Activated CD8-positive, alpha-beta T cell treated with anti-CD3 and anti-CD28 coated beads for 36 hours (primary cell): Measurements from ENCODE around the gene RXRB. TPM values are rescaled to one million over a fixed set of nuclear protein-coding genes. Genes with fewer than 3 reads are reported as not detected.

Source experiments
- ATAC-seq: fragments of 200-7000 bp; cut with Tn5 transposase; one replicate; pipeline ENCODE4 v1.10.0; 2021; ENCODE audit warnings: mild to moderate bottlenecking, moderate library complexity
- CTCF ChIA-PET: fragments of 350-600 bp; sonication (Branson Sonifier 250); formaldehyde crosslinking; loops from one replicate; lab custom pipeline; 2021; ENCODE audit warnings: antibody characterized with exemption; lab: Charles Lee
- POLR2A ChIA-PET: fragments of 350-600 bp; sonication (Branson Sonifier 250); formaldehyde crosslinking; loops from one replicate; lab custom pipeline; 2021; ENCODE audit warnings: antibody characterized with exemption; lab: Charles Lee
- DNase-seq: peaks from one replicate; pipeline ENCODE4 v3.0.0-alpha.2; 2020
- H3K27ac Mint-ChIP-seq: one replicate; pipeline ENCODE4 v1.8.0; 2021; ENCODE audit warnings: mild to moderate bottlenecking, mixed read lengths
- H3K27me3 Mint-ChIP-seq: one replicate; pipeline ENCODE4 v1.8.0; 2021; ENCODE audit warnings: mixed read lengths
- H3K36me3 Mint-ChIP-seq: one replicate; pipeline ENCODE4 v1.8.0; 2021; ENCODE audit warnings: low read depth, mixed read lengths
- H3K4me1 Mint-ChIP-seq: one replicate; pipeline ENCODE4 v1.8.0; 2021; ENCODE audit warnings: low read depth, mixed read lengths
- H3K4me3 Mint-ChIP-seq: one replicate; pipeline ENCODE4 v1.8.0; 2021; ENCODE audit warnings: mild to moderate bottlenecking, moderate library complexity, mixed read lengths
- H3K9me3 Mint-ChIP-seq: one replicate; pipeline ENCODE4 v1.8.0; 2021; ENCODE audit warnings: mixed read lengths
- intact Hi-C: fragments of 100-400 bp; cut with micrococcal nuclease; formaldehyde crosslinking; loops from one replicate; pipeline ENCODE4 v1.10.0; 2022
- total RNA-seq, 2 experiments: library from RNA; stranded (reverse); gene quantifications; one replicate each; pipeline ENCODE4 v1.2.3, GENCODE V29; 2021
- TF ChIP-seq, protein P1 (sequence below): fragments of 200-600 bp; IDR thresholded peaks from one replicate; pipeline ENCODE4 v1.8.0; 2022; ENCODE audit warnings: antibody characterized with exemption, mild to moderate bottlenecking

The RXRB gene
- total RNA-seq, 2 experiments from 2014 or later = 41.2 to 41.9 TPM

DNA sequence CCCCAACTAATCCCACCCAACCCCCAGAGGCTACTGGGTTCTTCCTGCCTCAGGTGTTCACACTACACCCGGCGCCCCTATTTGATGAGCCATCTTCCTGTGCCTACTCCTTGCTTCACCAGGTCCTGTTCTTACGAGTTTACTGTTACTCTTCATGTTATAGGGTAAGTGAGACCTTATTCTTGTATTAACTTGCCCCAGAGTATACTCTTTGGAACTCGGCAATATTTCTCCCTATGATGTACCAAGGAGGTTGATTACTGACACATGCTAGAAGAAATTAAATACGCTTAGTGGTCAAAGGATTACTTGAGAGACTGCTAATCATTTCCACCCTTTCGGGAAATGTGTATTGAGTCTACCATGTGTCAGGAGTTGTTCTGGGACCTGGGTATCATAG is 16.8 kb upstream of the RXRB start:
- TF ChIP-seq, protein P1, sequence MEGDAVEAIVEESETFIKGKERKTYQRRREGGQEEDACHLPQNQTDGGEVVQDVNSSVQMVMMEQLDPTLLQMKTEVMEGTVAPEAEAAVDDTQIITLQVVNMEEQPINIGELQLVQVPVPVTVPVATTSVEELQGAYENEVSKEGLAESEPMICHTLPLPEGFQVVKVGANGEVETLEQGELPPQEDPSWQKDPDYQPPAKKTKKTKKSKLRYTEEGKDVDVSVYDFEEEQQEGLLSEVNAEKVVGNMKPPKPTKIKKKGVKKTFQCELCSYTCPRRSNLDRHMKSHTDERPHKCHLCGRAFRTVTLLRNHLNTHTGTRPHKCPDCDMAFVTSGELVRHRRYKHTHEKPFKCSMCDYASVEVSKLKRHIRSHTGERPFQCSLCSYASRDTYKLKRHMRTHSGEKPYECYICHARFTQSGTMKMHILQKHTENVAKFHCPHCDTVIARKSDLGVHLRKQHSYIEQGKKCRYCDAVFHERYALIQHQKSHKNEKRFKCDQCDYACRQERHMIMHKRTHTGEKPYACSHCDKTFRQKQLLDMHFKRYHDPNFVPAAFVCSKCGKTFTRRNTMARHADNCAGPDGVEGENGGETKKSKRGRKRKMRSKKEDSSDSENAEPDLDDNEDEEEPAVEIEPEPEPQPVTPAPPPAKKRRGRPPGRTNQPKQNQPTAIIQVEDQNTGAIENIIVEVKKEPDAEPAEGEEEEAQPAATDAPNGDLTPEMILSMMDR = no peak
- intact Hi-C loops = no loop called here
- Mint-ChIP-seq H3K9me3 (no peaks in the 10 kb centered on the region), H3K36me3 (no peaks in the 10 kb centered on the region), H3K27me3 (no peaks in the 10 kb centered on the region), H3K4me3 (no peak overlapping the region), H3K27ac (no peak overlapping the region), H3K4me1 (peaks cover 50% of the 10 kb centered on the region)
- no peak for DNase-seq
- ChIA-PET POLR2A (interaction anchor here (1.0 kb wide), 1 partner anchor 9 kb away, joined by 5 read pairs; the partner anchor contains the start of gene RING1), CTCF (interaction anchor here (1.0 to 1.1 kb wide), 2 partner anchors 19 to 31 kb away, joined by 4 to 7 read pairs; no protein-coding TSS in a partner anchor)
- ATAC-seq = no peak

DNA sequence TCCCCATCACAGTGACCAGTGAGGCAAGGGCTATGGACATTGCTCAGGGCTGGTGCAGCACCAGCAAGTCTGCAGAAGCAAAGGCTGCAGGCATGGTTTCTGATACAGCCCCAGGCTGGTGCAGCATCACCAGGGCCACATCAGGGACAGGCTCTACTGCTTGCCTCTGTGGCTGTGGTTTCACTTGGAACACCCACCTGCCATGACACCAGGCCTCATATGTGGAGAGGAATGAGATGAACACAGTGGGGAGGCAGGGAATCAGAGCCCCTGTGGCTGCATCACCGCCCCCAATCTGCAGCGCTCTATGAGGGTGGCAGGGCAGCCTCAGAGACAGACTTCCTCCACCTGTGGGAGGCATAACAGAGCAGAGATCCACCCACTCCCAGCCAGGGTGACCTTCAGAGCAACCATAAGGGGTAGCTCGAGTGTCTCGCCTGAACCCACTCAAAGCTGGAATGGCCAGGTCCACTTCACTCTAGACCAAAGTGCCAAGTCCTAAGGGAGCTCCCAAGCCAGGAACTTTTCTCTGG is 15.7 kb upstream of the RXRB start:
- H3K27me3 Mint-ChIP-seq = no peaks in the 10 kb centered on the region
- ATAC-seq (peak; percentile 63), DNase-seq (peak; percentile 65)
- intact Hi-C loops = no loop called here
- ChIA-PET POLR2A (interaction anchor here (0.7 to 1.5 kb wide), 3 partner anchors 8 to 263 kb away, joined by 3 to 5 read pairs (median 3); partner anchors contain the start of genes HLA-DMA and RING1), CTCF (interaction anchor here (1.0 to 1.2 kb wide), 3 partner anchors 11 to 32 kb away, joined by 3 to 7 read pairs (median 4); partner anchors contain the start of gene HSD17B8)
- no peak overlapping the region for H3K4me3 Mint-ChIP-seq
- no peaks in the 10 kb centered on the region for H3K9me3 Mint-ChIP-seq
- no peaks in the 10 kb centered on the region for H3K36me3 Mint-ChIP-seq
- H3K27ac Mint-ChIP-seq = peak overlapping the region; percentile 61
- TF ChIP-seq, protein P1 = no peak
- peaks cover 52% of the 10 kb centered on the region for H3K4me1 Mint-ChIP-seq

DNA sequence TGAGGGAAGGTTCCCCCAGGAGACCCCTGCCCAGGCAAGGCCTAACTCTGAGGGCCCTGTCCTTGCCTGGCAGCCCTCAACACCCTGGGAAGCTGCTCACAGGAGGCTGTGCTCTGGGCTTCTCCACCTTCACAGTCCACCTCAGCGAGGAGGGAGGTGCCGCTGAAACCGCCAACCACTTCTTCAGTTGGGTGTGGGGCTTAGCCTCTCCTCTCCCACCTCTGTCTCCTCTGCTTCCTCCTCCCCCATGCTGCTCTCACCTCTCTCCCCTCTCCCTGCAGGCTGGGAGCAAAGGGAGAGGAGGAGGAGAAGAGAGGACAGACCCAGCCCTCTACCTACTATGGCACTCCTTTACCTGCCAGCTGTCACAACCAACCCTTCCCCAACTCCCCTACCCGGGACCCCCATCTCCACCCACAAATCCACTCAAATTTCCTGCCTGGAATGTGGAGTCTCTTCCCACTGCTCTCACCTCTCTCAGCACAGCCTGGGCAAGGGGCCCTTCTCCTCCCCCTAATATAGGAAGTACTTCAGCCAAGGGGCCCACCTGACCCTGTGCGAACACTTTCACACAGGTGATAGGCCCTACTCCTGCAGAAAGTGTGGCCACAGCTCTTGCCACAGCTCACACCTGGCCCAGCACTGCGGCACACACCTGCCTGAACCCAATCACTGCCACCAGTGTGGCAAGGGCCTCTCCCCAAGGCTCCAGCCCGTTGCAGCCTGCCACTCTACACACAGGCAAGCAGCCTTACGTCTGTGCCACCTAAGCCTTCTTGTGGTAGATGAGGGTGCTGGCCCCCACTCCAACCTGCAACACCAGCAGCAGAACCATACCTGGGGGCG is 15.0 kb upstream of the RXRB start:
- TF ChIP-seq, protein P1 = no peak
- no peaks in the 10 kb centered on the region for H3K27me3 Mint-ChIP-seq
- ATAC-seq (peak; percentile 22), DNase-seq (no peak)
- H3K36me3 Mint-ChIP-seq = peaks cover 2% of the 10 kb centered on the region
- CTCF ChIA-PET = interaction anchor here (1.2 kb wide), 1 partner anchor 10 kb away, joined by 3 read pairs; the partner anchor contains the start of gene HSD17B8
- H3K4me3 Mint-ChIP-seq = peak overlapping the region; percentile 75
- H3K9me3 Mint-ChIP-seq = no peaks in the 10 kb centered on the region
- intact Hi-C loops = no loop called here
- H3K27ac Mint-ChIP-seq = peak overlapping the region; percentile 74
- peaks cover 54% of the 10 kb centered on the region for H3K4me1 Mint-ChIP-seq
- POLR2A ChIA-PET = interaction anchor here (0.7 to 1.5 kb wide), 2 partner anchors 33 to 262 kb away, joined by 3 read pairs; partner anchors contain the start of gene HLA-DMA

DNA sequence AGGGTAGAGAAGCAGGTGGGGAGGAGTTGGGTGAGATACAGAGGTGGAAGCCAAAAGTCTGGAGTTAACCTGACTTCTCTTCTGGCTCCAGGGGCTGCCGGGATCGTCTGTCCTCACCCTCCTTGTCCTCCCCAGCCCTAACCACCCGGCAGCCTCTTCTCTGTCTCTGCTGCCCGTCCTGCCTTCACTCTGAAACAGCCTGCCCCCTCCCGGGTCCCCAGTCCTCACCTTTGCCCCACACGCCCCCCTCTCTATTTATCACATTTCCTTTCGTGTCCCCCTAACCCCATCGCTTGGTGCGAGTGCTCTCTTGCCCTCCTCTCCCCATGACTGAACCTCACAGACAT is 13.5 kb upstream of the RXRB start:
- no peaks in the 10 kb centered on the region for H3K27me3 Mint-ChIP-seq
- ATAC-seq (no peak), DNase-seq (no peak)
- peaks cover 17% of the 10 kb centered on the region for H3K36me3 Mint-ChIP-seq
- H3K4me1 Mint-ChIP-seq = peaks cover 70% of the 10 kb centered on the region
- peak overlapping the region; percentile 37 for H3K27ac Mint-ChIP-seq
- TF ChIP-seq, protein P1 = no peak
- ChIA-PET CTCF (no interaction called here), POLR2A (no interaction called here)
- intact Hi-C loops = loop anchor here (5.0 kb wide), 1 partner anchor 33 kb away; no protein-coding TSS in a partner anchor
- H3K9me3 Mint-ChIP-seq = no peaks in the 10 kb centered on the region
- peak overlapping the region; percentile 75 for H3K4me3 Mint-ChIP-seq
